Measurements from ENCODE around the gene RPL3. TPM values are rescaled to one million over a fixed set of nuclear protein-coding genes. Genes with fewer than 3 reads are reported as not detected.
A peak's percentile ranks its signal among the peaks of the same experiment; 100 is the strongest.
"Not testable (repeated sequence)": the region's sequence is repeated elsewhere in the genome, so short reads cannot be mapped to it uniquely, and the experiment has no call there.

The RPL3 gene
- total RNA-seq, 4 donors from 2014 or later, result 2,537 to 3,396 (median 3,080) TPM

DNA sequence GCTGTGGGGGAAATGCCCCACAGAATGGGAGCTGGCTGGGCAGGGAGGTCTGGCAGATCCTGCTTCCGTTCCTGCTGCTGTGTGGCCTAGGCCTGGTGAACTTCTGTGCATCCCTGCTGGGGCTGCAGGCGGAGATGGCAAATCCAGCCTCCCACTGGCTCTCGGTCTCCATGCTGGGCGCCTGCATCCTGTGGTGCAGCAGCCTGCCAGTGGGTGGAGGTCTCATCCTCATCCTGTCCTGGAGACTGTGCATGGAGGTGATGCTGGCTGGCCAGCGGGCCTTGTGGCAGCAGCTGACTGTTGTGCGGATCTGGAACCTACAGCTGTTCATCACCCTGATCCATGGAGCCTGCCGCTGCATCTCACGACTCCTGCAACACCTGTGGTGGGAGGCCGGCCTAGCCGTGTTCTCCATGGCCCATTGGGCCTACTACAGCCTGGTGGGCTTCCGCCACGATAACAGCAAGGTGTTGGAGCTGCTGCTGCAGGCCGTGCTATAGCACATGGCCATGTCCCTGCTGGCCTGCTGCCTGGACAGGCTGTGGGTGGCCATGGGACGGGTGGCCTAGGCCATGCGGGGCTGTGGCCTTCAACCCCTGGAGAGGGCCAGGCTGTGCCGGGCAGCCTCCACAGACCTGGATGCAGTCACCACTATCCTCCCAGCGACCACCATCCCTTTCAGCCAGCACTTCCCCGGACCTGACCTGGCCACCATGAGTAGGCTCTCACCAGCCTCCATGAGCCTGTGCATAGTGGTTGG lies 8.8 kb upstream of the RPL3 start:
- WGBS, result 89% methylated on average over 7 of the region's 18 CpGs
- Histone ChIP-seq H3K27me3 (no peaks in the 10 kb centered on the region), H3K36me3 (no peaks in the 10 kb centered on the region), H3K4me3 (no peak overlapping the region), H3K4me1 (peaks cover 5% of the 10 kb centered on the region), H3K9me3 (no peaks in the 10 kb centered on the region), H3K27ac (no peak overlapping the region)
- no peak for DNase-seq (ENCODE audit: low spot score in 2 of 2)
- TF ChIP-seq POLR2AphosphoS5 (IDR thresholded peaks at IDR 0.05) (no peak), POLR2A (IDR thresholded peaks at IDR 0.05) (no peak), EP300 (IDR thresholded peaks at IDR 0.05) (no peak)
- TF ChIP-seq, protein P1, sequence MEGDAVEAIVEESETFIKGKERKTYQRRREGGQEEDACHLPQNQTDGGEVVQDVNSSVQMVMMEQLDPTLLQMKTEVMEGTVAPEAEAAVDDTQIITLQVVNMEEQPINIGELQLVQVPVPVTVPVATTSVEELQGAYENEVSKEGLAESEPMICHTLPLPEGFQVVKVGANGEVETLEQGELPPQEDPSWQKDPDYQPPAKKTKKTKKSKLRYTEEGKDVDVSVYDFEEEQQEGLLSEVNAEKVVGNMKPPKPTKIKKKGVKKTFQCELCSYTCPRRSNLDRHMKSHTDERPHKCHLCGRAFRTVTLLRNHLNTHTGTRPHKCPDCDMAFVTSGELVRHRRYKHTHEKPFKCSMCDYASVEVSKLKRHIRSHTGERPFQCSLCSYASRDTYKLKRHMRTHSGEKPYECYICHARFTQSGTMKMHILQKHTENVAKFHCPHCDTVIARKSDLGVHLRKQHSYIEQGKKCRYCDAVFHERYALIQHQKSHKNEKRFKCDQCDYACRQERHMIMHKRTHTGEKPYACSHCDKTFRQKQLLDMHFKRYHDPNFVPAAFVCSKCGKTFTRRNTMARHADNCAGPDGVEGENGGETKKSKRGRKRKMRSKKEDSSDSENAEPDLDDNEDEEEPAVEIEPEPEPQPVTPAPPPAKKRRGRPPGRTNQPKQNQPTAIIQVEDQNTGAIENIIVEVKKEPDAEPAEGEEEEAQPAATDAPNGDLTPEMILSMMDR (IDR thresholded peaks at IDR 0.05), result no peak

DNA sequence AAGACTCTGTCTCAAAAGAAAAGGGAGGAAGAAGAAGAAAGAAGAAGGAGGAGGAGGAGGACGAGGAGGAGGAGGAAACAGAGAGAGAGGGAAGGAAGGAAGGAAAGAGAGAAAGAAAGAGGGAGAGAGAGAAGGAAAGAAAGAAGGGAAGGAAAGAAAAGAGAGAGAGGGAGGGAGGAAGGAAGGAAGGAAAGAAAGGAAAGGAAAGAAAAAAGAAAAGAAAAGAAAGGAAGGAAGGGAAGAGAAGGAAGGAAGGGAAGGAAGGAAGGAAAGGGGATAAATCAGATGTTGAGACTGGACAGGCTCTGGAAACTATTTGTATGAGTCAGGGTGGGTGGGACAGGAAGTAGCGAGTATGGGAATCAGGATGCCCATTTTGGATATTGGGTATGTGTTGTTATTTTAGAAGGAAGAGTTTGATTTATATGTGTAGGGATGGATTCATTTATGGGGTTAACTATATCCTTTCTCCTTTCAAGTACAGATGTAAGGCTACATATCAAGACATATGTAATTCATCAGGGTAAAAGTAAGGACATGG lies 6.0 kb upstream of the RPL3 start:
- no peak for DNase-seq (ENCODE audit: low spot score in 2 of 2)
- Histone ChIP-seq H3K9me3 (no peaks in the 10 kb centered on the region), H3K4me3 (no peak overlapping the region), H3K36me3 (no peaks in the 10 kb centered on the region), H3K27ac (no peak overlapping the region), H3K27me3 (no peaks in the 10 kb centered on the region), H3K4me1 (no peaks in the 10 kb centered on the region)
- 61% methylated on average over 2 of the region's 2 CpGs for WGBS
- TF ChIP-seq POLR2A (IDR thresholded peaks at IDR 0.05), result no peak
- TF ChIP-seq, protein P1 (IDR thresholded peaks at IDR 0.05), result no peak
- no peak for TF ChIP-seq EP300 (IDR thresholded peaks at IDR 0.05)
- no peak for TF ChIP-seq POLR2AphosphoS5 (IDR thresholded peaks at IDR 0.05)

DNA sequence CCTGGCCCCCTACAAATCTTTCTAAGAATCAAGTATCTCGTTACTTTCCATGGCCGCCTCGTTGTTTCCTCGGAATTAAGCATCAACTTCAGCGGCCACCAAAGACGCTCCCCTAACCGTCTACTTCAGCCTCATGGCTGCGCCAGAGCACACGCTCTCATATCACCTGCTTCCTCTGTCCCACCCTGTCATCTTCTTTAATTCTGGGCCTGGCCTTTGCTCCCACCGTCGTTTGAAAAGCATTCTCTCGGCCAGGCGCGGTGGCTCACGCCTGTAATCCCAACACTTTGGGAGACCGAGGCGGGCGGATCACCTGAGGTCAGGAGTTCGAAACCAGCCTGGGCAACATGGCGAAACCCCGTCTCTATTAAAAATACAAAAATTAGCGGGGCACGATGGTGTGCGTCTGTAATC lies 1.2 kb upstream of the RPL3 start:
- peak overlapping the region; percentile 98 for H3K27ac ChIP-seq
- H3K4me1 ChIP-seq, result peaks cover 32% of the 10 kb centered on the region
- H3K27me3 ChIP-seq; DNase-seq (ENCODE audit: low spot score in 2 of 2); H3K9me3 ChIP-seq: not testable (repeated sequence)
- 93% methylated on average over 24 of the region's 24 CpGs for WGBS
- peak overlapping the region; percentile 84 for H3K4me3 ChIP-seq
- peaks cover 19% of the 10 kb centered on the region for H3K36me3 ChIP-seq

DNA sequence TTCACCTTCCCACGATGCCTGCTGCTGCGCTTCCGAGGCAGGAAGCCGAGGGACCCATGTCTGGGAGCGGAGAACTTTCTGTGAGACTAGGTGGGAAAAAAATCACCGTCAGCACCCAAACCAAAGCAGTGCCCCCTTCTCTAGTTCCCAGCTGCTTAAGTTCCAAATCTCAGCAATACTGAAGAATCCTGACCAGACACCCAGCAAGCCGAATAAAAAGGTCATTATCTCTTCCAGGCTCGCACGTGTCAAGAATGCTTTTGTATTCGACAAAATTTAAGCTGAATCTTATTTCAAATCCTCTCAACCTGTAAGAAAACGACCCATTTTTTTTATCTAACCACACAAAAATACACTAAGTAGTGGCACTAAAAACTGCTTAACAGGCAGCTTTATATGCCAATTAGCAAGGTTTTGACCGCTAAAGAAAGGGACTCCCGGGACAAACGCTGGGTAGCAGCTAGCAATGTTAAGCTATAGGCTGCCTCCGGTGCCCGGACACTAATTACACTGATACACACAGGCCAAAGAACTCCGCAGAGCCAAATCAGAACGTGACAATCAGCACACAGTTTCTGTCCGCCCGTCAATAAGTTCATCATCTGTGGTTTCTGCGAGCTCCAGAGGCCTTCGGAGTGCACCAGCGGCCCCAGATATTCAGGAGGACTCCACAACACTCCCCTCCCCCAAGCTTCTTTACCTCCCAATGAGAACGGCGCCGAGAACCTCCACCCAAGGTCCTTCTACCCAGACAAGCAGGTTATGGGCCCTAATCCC lies 728 bp downstream of the RPL3 start:
- no peaks in the 10 kb centered on the region for H3K9me3 ChIP-seq
- H3K4me1 ChIP-seq, result peaks cover 46% of the 10 kb centered on the region
- no peaks in the 10 kb centered on the region for H3K27me3 ChIP-seq
- peaks cover 38% of the 10 kb centered on the region for H3K36me3 ChIP-seq
- TF ChIP-seq POLR2AphosphoS5 (IDR thresholded peaks at IDR 0.05), result no peak
- no peak for TF ChIP-seq EP300 (IDR thresholded peaks at IDR 0.05)
- TF ChIP-seq, protein P1 (IDR thresholded peaks at IDR 0.05), result no peak
- no peak for TF ChIP-seq POLR2A (IDR thresholded peaks at IDR 0.05)
- DNase-seq (ENCODE audit: low spot score in 2 of 2), result peak in 1 of 2 donors; percentile 65
- peak overlapping the region; percentile 98 for H3K27ac ChIP-seq
- H3K4me3 ChIP-seq, result peak overlapping the region; percentile 84
- WGBS, result 3% methylated on average over 26 of the region's 26 CpGs

DNA sequence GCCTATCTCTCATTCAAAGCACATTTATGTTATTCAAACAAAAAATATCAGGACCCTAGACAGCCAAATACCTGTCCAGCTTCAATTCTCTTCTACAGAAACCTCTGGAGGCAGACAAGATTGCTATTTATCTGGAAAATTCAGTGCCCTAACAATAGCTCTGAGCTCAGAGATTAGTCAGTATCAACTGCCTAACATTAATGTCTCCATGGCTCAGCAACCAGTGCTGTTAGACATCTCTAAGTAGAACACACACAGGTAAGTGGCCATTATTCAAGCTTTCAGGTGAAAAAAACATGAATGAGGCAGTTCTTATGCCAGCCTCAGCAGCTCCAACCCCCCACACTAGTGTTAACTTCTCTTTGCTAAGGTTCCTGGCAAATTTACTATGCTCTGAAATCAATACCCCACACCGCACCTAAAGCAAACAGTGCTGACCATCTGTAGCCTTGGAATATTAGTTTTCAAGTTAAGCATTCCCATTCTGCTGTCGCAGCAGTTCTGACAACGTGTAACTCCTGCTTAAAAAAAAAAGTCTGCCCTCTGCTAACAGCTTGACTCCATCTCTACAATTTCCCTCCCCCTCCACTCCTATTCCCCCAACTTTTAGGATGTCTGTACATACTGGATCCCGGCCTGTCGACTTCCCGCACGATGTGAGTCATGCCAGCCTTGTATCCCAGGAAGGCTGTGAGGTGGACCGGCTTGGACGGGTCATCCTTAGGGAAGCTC lies 1.5 kb downstream of the RPL3 start:
- 18% methylated on average over 9 of the region's 9 CpGs for WGBS
- no peak for TF ChIP-seq POLR2AphosphoS5 (IDR thresholded peaks at IDR 0.05)
- no peak for TF ChIP-seq EP300 (IDR thresholded peaks at IDR 0.05)
- no peak for TF ChIP-seq POLR2A (IDR thresholded peaks at IDR 0.05)
- TF ChIP-seq, protein P1 (IDR thresholded peaks at IDR 0.05), result no peak
- peak overlapping the region; percentile 98 for H3K27ac ChIP-seq
- no peaks in the 10 kb centered on the region for H3K9me3 ChIP-seq
- H3K27me3 ChIP-seq, result no peaks in the 10 kb centered on the region
- peak overlapping the region; percentile 84 for H3K4me3 ChIP-seq
- peaks cover 46% of the 10 kb centered on the region for H3K4me1 ChIP-seq
- peaks cover 46% of the 10 kb centered on the region for H3K36me3 ChIP-seq
- no peak for DNase-seq (ENCODE audit: low spot score in 2 of 2)
